HepG2 (cell line): ENCODE results near the gene OPRPN. TPM values are rescaled to one million over a fixed set of nuclear protein-coding genes. Genes with fewer than 3 reads are reported as not detected.

Experiments used
- ATAC-seq: fragments of 200-7000 bp; cut with Tn5 transposase; 3 replicates; pipeline ENCODE4 v1.9.1; 2020; ENCODE audit warnings: mild to moderate bottlenecking, moderate library complexity
- BruUV-seq: library from RNA; stranded (reverse); fragments of 400-500 nt; replicated peaks from 2 replicates; lab custom pipeline; 2021; lab: Mats Ljungman, UMichigan
- CTCF ChIA-PET: fragments of 300-600 bp; formaldehyde crosslinking; extraction: SDS; loops from one replicate; lab custom pipeline; 2021; ENCODE audit warnings: low total read pairs, inconsistent platforms, low intra/inter-chr PET ratio; lab: Yijun Ruan, JAX
- POLR2A ChIA-PET: fragments of 350-600 bp; sonication (Branson Sonifier 250); formaldehyde crosslinking; loops from one replicate; lab custom pipeline; 2020; ENCODE audit warnings: antibody characterized with exemption, inconsistent platforms; lab: Yijun Ruan, JAX
- DNase-seq: peaks from one replicate; pipeline ENCODE4 v3.0.0-alpha.2; 2015; ENCODE audit warnings: low spot score
- FAIRE-seq: peaks from 3 replicates; lab custom pipeline; 2011; peaks lifted over from hg19 to GRCh38; lab: Jason Lieb, UNC
- H2AFZ ChIP-seq: one replicate; pipeline ENCODE4 v1.6.1; 2011; ENCODE audit warnings: low read length, inconsistent platforms
- H3K27ac ChIP-seq: fragments of 300-600 bp; 3 replicates; pipeline ENCODE4 v1.8.0; 2011; ENCODE audit warnings: mixed run types, mild to moderate bottlenecking, mixed read lengths, low read length, inconsistent platforms; ENCODE audit not compliant: insufficient read depth; ENCODE audit errors: extremely low read length
- H3K27me3 ChIP-seq, 2 experiments: fragments of 200-600 bp in 1 of 2; 2 replicates in 1 of 2; 3 replicates in 1 of 2; pipeline versions ENCODE4 v1.6.0 to v1.8.0; 2011; ENCODE audit warnings: low read length in 2 of 2, mild to moderate bottlenecking in 2 of 2, moderate library complexity in 2 of 2, inconsistent platforms in 1 of 2; ENCODE audit not compliant: insufficient read depth in 2 of 2, control insufficient read depth in 1 of 2
- H3K36me3 ChIP-seq, 2 experiments: fragments of 200-600 bp in 1 of 2; replicated peaks in 1 of 2; 2 replicates in 1 of 2; 3 replicates in 1 of 2; pipeline versions ENCODE4 v1.5.1 to v1.8.0; 2011; ENCODE audit warnings: low read length in 2 of 2, inconsistent platforms in 1 of 2; ENCODE audit not compliant: insufficient read depth in 2 of 2, control insufficient read depth in 1 of 2
- H3K4me1 ChIP-seq: 2 replicates; pipeline ENCODE4 v1.5.1; 2012; ENCODE audit warnings: low read length, inconsistent platforms; ENCODE audit not compliant: insufficient read depth
- H3K4me2 ChIP-seq: 2 replicates; pipeline ENCODE4 v1.6.0; 2011; ENCODE audit warnings: low read depth, low read length, inconsistent platforms
- H3K4me3 ChIP-seq, 3 experiments: fragments of 200-600 bp in 1 of 3; sonication (generic), shearing (Covaris generic) in 1 of 3; replicated peaks in 1 of 3; 2 replicates each; pipeline ENCODE4 v1.5.1; 2011 to 2016; ENCODE audit warnings: low read length in 3 of 3, inconsistent platforms in 2 of 3, low read depth in 2 of 3, mild to moderate bottlenecking in 2 of 3, control low read depth in 1 of 3, mixed read lengths in 1 of 3; ENCODE audit not compliant: insufficient read depth in 1 of 3
- H3K79me2 ChIP-seq: one replicate; pipeline ENCODE4 v1.6.1; 2011; ENCODE audit warnings: low read length, inconsistent platforms; ENCODE audit not compliant: insufficient read depth
- H3K9ac ChIP-seq: 2 replicates; pipeline ENCODE4 v1.6.0; 2011; ENCODE audit warnings: mild to moderate bottlenecking, low read depth, low read length, inconsistent platforms; ENCODE audit not compliant: insufficient read depth
- H3K9me3 ChIP-seq: 2 replicates; pipeline ENCODE4 v1.5.1; 2012; ENCODE audit warnings: mild to moderate bottlenecking, low read length
- H4K20me1 ChIP-seq: 2 replicates; pipeline ENCODE4 v1.6.0; 2011; ENCODE audit warnings: inconsistent platforms, mild to moderate bottlenecking, low read length, moderate library complexity; ENCODE audit not compliant: insufficient read depth
- ATF7 ChIP-seq, 2 experiments: fragments of 450-650 bp in 1 of 2; sonication (generic) in 1 of 2; formaldehyde crosslinking in 1 of 2; IDR thresholded peaks; 2 replicates each; pipeline versions ENCODE4 v1.4.0 to v1.6.1; 2016 to 2020; ENCODE audit warnings: antibody characterized with exemption in 1 of 2, mild to moderate bottlenecking in 1 of 2, missing genetic modification reagents in 1 of 2
- HDAC1 ChIP-seq: sonication (generic); formaldehyde crosslinking; IDR thresholded peaks from 2 replicates; pipeline ENCODE4 v1.5.1; 2020; ENCODE audit warnings: mild to moderate bottlenecking, missing genetic modification reagents
- HIC2 ChIP-seq: sonication (generic); formaldehyde crosslinking; IDR thresholded peaks from 2 replicates; pipeline ENCODE4 v1.9.0; 2022; ENCODE audit warnings: low read depth, missing genetic modification reagents
- HNF1B ChIP-seq: sonication (generic); formaldehyde crosslinking; IDR thresholded peaks from 2 replicates; pipeline ENCODE4 v1.5.1; 2020; ENCODE audit warnings: mild to moderate bottlenecking, moderate library complexity, missing genetic modification reagents
- HNRNPL ChIP-seq: fragments of 200-400 bp; formaldehyde crosslinking; IDR thresholded peaks from 2 replicates; pipeline ENCODE4 v1.6.1; 2017; ENCODE audit warnings: mild to moderate bottlenecking, low read depth, low read length
- MTA3 ChIP-seq: sonication (generic); formaldehyde crosslinking; IDR thresholded peaks from 2 replicates; pipeline ENCODE4 v1.4.0; 2020; ENCODE audit warnings: missing genetic modification reagents
- NCOR1 ChIP-seq: fragments of 200-600 bp; sonication (generic); IDR thresholded peaks from 2 replicates; pipeline ENCODE4 v1.7.0; 2017; ENCODE audit warnings: antibody characterized with exemption, low read length, borderline replicate concordance
- POLR2AphosphoS5 ChIP-seq: IDR thresholded peaks from 2 replicates; pipeline ENCODE4 v1.6.1; 2012; ENCODE audit warnings: low read depth, low read length
- SIN3A ChIP-seq: IDR thresholded peaks from 2 replicates; pipeline ENCODE4 v1.6.1; 2011; ENCODE audit warnings: low read depth, mild to moderate bottlenecking, control low read depth, low read length, borderline replicate concordance
- SOX5 ChIP-seq: IDR thresholded peaks from 2 replicates; pipeline ENCODE4 v1.6.1; 2016; ENCODE audit warnings: borderline replicate concordance
- TFDP1 ChIP-seq: IDR thresholded peaks from 2 replicates; pipeline ENCODE4 v1.6.1; 2016; ENCODE audit warnings: missing compliant biosample characterization, missing genetic modification reagents, borderline replicate concordance
- ZNF253 ChIP-seq: sonication (generic); formaldehyde crosslinking; IDR thresholded peaks from 2 replicates; pipeline ENCODE4 v1.8.0; 2022; ENCODE audit warnings: mild to moderate bottlenecking, missing genetic modification reagents, borderline replicate concordance
- ZNF335 ChIP-seq: sonication (generic); formaldehyde crosslinking; IDR thresholded peaks from 2 replicates; pipeline ENCODE4 v1.4.0; 2020; ENCODE audit warnings: missing genetic modification reagents
- ZNF337 ChIP-seq: sonication (generic); formaldehyde crosslinking; IDR thresholded peaks from 2 replicates; pipeline ENCODE4 v1.5.1; 2020; ENCODE audit warnings: missing genetic modification reagents, low read depth, mild to moderate bottlenecking, borderline replicate concordance
- ZNF549 ChIP-seq: sonication (generic); formaldehyde crosslinking; IDR thresholded peaks from 2 replicates; pipeline ENCODE4 v1.5.0; 2020; ENCODE audit warnings: missing genetic modification reagents
- ZNF614 ChIP-seq: IDR thresholded peaks from 2 replicates; pipeline ENCODE4 v1.6.1; 2018; ENCODE audit warnings: missing biosample characterization, missing genetic modification reagents, inconsistent platforms, borderline replicate concordance
- WGBS: methylation state at CpG from one replicate; pipeline ENCODE4 v1.1.6; 2017; ENCODE audit warnings: low lambda C conversion rate; 5-methylcytosine and 5-hydroxymethylcytosine counted together
- in situ Hi-C: cut with HindIII; loops from 2 replicates; pipeline ENCODE4 v1.10.0; 2017; ENCODE audit warnings: low pct_unique_long_range_greater_than_20kb; ENCODE audit not compliant: extremely low pct_ligation_motif_present
- intact Hi-C: fragments of 100-400 bp; cut with micrococcal nuclease; formaldehyde crosslinking; loops from one replicate; pipeline ENCODE4 v1.10.0; 2022; ENCODE audit not compliant: unreplicated experiment
- polyA plus RNA-seq, 8 experiments: library from polyadenylated mRNA; depleted of rRNA in 3 of 8; stranded (reverse) in 7 of 8; unstranded in 1 of 8; fragments of >200 nt; fragmentation: Illumina TruSeq in 4 of 8; extraction: Trizol in 4 of 8; gene quantifications; 2 replicates each; pipeline versions ENCODE4 v1.2.1 to v1.2.3, GENCODE V29; 2011 to 2016; ENCODE audit warnings: low read depth in 4 of 8, missing spikeins in 1 of 8, mixed read lengths in 1 of 8; ENCODE audit not compliant: insufficient read depth in 1 of 8
- total RNA-seq, 5 experiments: library from RNA; depleted of rRNA; stranded (reverse); fragments of >200 nt; fragmentation: Illumina TruSeq; extraction: Trizol; gene quantifications; 2 replicates each; pipeline ENCODE4 v1.2.3, GENCODE V29; 2016; ENCODE audit warnings: low read depth in 1 of 5

The OPRPN gene
- total and polyA plus RNA-seq, 2 of the 13 experiments (the other 11 are each of a cell fraction or from before 2014, with no cell fraction given), result not detected

GRCh38 chr4:70371987-70372386 is 25.8 kb upstream of the OPRPN start:
- no peaks in the 10 kb centered on the region for H3K9me3 ChIP-seq
- no peak overlapping the region for H2AFZ ChIP-seq
- no peak overlapping the region for H3K4me3 ChIP-seq
- no peak for ATAC-seq
- TF ChIP-seq ATF7 (IDR thresholded peaks at IDR 0.05) (0 out of 2 replicates have a peak, but pooled peaks have one; percentile 25), ATF7 (CRISPR knock-in tag; IDR thresholded peaks at IDR 0.05) (no peak), HDAC1 (CRISPR knock-in tag) (no peak)
- ChIA-PET CTCF (no interaction called here), POLR2A (no interaction called here)
- no peaks in the 10 kb centered on the region for H3K79me2 ChIP-seq
- H3K27me3 ChIP-seq, result no peaks in the 10 kb centered on the region
- H3K4me1 ChIP-seq, result no peaks in the 10 kb centered on the region
- no peak overlapping the region for H3K4me2 ChIP-seq
- no peak for FAIRE-seq
- H3K27ac ChIP-seq, result no peak overlapping the region
- no TSS peak for BruUV-seq
- no peak for DNase-seq
- in situ Hi-C loops (no loop called here), intact Hi-C loops (no loop called here)
- no peak overlapping the region for H3K9ac ChIP-seq
- WGBS, result 13% methylated on average over 4 of the region's 4 CpGs
- no peaks in the 10 kb centered on the region for H3K36me3 ChIP-seq
- H4K20me1 ChIP-seq, result no peaks in the 10 kb centered on the region

GRCh38 chr4:70372760-70373159 is 25.0 kb upstream of the OPRPN start:
- DNase-seq (no peak), ATAC-seq (no peak), FAIRE-seq (no peak)
- WGBS, result 37% methylated on average over 3 of the region's 3 CpGs
- Histone ChIP-seq H3K4me2 (no peak overlapping the region), H3K79me2 (no peaks in the 10 kb centered on the region), H3K4me3 (no peak overlapping the region), H4K20me1 (no peaks in the 10 kb centered on the region), H3K36me3 (no peaks in the 10 kb centered on the region), H2AFZ (no peak overlapping the region), H3K9me3 (no peaks in the 10 kb centered on the region), H3K27me3 (no peaks in the 10 kb centered on the region), H3K27ac (no peak overlapping the region), H3K4me1 (no peaks in the 10 kb centered on the region), H3K9ac (no peak overlapping the region)
- POLR2A ChIA-PET, result no interaction called here
- CTCF ChIA-PET, result no interaction called here
- in situ Hi-C loops, result no loop called here
- intact Hi-C loops, result no loop called here
- BruUV-seq, result no TSS peak
- TF ChIP-seq POLR2AphosphoS5 (no peak), SOX5 (no peak), HNF1B (CRISPR knock-in tag) (no peak), ZNF337 (no peak), ZNF335 (CRISPR knock-in tag) (no peak), HNRNPL (no peak), MTA3 (CRISPR knock-in tag) (no peak), NCOR1 (no peak), ZNF253 (CRISPR knock-in tag) (no peak), HIC2 (CRISPR knock-in tag) (no peak), ZNF549 (CRISPR knock-in tag) (no peak), TFDP1 (CRISPR knock-in tag) (no peak), ZNF614 (CRISPR knock-in tag) (no peak), SIN3A (no peak)
